Stimulated activated CD4-positive, alpha-beta T cell treated with anti-CD3 and anti-CD28 coated beads, TNF-alpha, amount 100 ng/mL, for 4 hours (primary cell): Measurements from ENCODE around the gene LRRC8D.

Experiments used
- DNase-seq, 3 experiments: peaks; one replicate each; pipeline ENCODE4 v3.0.0-alpha.2; 2020; ENCODE audit warnings: low read depth in 3 of 3

The LRRC8D gene

DNA sequence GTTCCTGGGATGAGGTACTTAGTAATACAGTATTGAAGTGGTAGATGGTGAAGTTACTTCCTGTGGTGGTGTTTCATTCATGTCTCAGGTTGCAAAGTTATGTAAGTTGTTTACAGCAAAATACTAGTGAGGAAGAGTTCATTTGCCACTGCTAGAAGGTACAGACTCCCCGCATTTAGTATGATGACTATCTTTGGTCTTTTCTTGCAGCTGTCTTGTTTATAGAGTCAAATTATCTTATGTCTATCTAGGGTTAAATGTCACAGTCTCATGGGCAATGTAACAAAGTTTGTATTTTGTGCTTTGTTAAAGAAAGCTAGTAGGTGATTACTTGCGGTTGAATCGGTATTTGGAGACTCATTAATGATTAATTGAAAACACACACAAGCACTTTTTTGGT, 50.2 kb downstream of the LRRC8D start:
- no peak for DNase-seq

DNA sequence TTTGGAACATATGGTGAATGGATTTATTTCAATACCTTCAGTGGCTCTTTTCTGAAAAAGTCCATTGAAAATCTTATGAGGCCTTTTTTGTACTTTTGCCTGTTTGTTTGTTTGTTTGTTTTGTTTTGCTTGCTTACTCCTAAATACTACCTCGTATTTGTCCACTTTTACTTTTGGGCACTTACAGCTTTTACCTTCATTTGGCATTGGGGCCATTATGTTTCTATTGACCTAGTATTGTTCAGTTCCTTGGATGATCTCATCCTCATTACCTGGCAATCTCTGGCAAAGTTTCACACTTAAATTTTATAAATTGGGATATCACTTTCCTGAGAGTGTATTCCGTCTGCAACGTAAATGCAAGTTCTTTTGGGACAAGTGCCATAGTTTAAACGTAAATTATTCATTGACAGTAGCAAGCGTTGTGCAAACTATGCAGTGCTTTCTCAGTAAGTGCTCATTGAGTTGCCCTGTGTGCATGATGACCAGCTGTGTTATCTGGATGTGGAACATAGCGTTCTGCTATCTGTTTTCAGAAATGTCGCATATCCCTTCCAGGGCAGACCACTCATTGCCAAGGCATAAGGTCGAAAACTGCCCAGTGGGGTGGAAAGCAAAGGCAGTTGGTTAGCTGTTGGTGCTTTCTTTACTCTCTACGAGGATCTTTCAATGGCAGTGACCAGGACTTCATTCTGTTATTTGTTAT, 51.1 kb downstream of the LRRC8D start:
- DNase-seq, result no peak

DNA sequence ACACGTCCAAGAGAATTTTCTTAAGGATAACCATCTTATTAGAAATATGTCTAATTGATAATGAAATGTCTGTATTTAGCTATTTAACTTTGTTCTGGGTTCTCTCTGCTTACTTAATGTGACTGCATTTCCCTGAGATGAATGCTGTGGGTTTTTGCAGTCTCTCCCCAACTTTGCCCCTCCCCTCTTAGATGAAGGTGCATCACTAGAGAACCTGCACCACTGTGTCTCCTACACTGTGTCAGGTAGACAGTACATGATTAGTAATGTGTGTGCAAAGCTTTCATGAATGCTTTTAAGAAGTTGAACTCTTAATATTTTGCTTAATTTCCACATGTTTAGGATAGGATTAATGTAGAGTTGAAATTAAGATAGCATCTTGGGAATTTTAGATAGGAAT, 51.7 kb downstream of the LRRC8D start:
- no peak for DNase-seq

DNA sequence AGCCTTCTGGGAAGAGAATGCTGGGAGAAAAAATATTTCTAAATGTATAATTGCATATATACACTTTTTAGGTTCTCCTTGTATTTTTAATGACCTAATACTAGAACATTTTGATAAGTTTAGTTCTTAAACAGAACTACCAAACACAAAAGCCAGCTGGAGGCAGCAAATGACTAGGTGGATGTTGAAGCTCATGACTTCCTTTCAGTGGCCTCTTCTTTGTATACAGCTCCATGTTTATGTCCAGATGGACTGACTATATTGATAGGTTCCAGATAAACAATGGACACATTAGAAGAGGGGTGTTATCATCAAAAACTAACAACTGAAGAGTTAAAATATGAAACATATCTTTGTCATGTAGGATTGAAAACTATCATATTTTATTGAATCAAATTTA, 52.5 kb downstream of the LRRC8D start:
- no peak for DNase-seq

DNA sequence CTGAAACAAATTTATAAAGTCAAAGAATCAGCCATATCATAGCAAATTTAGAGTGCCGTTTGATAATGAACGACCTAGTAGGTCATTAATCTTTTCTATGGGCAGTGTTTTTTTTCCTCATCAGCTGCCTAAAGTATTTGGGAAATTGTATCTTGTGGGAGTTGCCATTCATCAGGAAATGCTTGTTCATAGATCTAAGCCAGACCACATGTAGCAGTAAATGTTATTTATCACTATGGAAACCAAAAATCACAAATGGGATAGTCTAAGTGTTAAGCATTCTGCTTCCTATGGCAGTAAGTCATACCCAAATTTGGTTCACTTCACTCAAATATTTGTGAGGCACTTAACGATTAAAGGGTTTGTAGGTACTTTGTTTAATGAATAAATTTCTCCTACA, 52.9 kb downstream of the LRRC8D start:
- no peak for DNase-seq

DNA sequence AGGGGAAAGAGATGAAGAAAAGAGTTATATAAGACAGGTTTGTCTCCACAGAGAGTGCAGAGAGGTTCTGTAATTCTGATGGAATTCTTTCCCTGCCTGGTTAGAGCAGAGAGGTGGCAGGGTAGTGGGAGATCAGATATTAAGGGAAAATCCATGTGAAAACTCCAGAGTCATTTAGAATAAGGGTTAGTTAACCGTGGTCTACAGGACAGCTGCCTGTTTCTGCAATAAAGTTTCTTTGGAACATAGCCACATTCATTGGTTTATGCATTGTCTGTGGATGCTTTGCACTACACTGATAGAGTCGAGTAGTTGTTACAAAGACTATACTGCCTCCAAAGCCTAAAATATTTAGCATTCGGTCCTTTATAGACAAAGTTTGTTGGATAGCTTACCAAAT, 55.6 kb downstream of the LRRC8D start:
- DNase-seq, result no peak

DNA sequence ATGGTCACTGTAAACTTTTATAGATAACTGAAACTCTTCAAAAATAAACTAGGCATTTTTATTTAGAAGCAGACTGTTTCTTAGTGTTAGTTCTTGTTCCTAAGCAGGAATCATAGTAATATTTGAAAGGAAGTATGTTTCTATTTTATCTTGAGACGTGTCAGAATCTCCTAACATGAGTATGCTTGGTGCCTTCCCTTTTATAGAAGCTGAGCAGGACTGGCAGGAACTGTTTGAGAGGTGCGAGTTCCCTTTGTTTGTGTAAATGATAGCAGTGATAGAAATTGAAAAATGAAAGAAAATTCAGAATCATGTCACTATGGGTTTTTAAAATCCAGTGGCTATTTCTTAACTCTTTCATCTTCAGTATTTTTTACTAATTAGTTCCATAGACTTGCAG, 56.9 kb downstream of the LRRC8D start:
- DNase-seq, result no peak

DNA sequence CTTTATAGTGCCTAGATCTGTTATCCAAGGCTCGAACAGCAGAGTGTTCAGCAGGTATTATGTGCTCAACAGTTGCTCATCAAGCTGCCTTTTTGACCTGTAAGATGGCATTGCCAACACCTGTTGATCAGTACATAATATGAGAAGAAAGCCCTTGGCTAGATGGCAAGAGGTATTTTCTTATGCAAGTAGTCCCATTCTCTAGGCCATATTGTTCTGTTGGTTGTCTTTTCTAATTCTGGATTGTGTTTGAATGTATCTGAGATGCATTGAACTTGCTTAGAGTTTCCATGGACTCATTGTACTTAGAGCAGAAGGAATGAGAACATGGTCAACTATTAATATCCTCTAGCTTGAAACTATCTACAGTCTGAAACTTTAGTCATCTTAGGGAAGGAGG, 57.4 kb downstream of the LRRC8D start:
- DNase-seq, result no peak

DNA sequence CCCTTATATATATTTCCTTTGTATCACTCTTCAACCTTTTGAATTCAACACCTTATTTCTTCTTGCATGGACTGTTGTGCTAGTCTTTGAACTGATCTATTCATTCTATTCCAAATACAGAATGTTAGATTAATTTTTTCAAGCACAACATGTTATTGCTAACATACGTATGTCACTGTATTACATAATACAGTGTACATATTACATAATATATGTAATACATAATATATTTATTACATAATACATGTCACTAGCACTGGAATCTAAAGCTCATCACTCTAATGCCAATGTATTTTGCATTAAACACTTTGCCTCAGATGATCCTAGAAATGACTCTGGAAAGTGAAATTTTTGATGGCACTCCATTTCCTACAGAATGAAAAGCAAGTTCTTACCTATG, 59.8 kb downstream of the LRRC8D start:
- DNase-seq, result no peak

DNA sequence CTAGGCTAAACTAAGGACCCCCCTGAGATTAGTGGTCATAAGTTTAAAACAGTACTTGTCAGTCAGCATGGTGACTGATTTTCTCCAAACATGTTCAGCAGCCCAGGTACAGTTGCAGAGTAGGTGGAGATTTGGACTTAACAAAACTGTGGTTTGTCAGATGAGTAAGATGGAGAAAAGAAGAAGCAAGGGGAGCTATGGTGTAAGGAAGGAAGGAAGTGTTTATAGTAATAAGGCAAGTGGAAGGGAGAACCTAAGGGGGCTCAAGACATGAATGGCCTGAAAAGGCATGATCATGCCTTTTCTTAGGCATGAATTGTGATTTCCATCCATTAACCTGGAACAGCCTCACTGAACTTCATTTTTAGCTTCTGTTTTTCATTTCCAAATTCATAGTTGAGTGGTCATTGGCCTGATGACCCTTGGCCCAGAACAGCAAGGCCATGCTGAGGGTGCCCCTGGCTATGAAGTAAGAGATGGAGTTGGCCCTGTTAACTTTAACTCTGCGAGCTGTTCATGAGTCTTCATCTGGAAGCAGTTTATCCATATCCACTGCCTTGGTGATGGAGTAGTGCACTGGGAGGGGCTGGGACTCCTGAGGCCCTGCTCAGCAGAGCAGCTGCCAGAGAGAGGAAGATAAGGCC, 60.7 kb downstream of the LRRC8D start:
- no peak for DNase-seq

DNA sequence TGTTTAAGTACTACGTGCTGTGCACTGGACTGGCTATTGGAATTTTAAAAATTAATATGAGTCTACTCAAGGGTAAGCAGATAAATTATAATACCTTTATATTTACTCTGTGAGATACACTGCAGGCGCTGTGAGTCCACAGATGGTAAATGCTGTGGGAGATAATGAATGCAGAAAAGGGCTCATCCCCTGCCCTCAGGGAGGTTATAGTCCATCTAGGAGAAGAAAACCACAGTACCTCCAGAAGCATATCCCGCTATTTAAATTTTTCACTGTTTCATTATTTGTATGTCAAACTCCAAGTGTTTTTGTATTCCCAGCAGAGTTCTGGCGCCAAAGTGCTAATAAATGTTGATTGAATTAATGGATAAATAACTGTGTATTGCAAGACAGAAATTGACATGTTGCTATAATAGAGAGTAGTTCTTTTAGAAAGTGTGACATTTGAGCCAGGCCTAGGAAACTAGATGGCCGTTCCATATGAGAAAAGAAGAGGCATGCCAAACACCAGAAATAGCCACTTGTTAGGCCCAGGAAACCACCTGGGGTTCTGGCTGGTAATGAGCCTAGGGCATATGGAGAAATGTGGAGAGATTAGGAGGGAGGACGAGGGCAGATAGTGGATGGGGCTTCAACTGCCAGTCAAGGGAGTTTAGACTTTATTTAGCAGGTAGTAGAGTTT, 61.7 kb downstream of the LRRC8D start:
- DNase-seq, result no peak

DNA sequence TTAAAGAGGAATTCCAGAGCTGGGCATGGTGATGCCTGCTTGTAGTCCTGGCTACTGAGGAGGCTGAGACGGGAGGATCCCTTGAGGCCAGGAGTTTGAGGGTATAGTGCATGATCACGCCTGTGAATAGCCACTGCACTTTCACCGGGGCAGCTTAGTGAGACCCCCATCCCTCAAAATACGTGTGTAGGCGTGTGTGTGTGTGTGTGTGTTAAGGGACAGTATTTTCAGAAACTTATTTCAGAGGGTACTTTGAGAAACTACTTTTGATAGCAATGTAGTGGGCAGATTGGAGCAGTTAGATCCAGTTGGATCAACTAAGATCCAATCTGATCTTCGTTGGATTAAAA, 62.2 kb downstream of the LRRC8D start:
- DNase-seq, result no peak

DNA sequence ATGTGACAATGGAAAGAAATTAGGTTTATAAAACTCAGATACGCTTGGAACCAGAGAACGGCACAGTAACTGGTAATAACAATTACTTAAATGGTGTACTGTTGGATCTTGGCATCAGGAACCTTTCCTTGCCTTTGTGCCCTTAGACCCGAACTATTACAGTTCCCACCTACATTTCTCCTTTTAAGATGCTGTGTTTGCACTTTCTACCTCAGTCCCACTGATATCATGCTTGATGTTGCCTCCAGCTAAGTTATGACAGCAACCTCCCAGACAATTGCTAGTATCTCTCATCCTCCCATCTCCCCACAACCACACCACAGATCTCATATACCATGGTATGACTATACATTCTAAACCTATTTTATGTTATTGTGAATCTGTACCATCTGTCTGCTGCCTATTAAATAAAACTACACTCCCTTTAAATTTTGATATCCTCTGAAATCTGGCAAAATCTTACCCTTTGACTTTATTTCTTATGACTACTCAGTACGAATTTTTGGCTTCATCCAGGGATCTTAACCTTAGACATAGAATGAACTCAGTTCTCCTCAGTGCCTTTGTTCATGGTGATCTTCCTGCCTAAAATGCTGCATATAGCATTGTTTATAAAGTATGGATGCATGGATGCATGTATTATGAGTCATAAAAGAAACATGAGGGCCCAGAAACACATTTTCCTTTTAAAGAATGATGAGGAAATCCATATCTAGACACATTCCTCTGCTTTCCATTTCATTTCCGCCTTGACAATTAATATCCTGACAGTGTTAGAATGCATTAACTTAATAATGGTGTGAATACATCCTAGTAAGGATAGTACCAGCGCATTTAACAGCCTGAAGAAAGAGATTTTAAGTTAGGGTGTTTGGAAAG, 64.1 kb downstream of the LRRC8D start:
- no peak for DNase-seq

DNA sequence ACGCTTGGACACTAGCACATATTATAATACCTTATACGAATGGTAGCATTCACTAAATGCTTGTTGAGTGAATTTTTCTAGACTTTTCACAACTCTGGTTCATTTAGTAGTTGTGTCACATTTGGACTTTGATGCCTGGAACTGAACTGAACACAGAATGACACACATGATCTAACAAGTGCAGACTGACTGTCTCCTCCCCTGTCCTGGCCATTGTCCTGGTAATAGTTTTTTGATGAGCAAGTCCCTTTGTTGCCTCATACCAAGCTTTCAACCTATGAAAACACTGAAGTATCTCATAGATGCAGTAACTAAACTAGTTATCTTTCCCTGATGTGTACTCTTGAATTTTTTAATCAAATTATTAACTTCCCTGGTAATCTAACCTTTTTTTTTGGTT, 66.4 kb downstream of the LRRC8D start:
- no peak for DNase-seq

DNA sequence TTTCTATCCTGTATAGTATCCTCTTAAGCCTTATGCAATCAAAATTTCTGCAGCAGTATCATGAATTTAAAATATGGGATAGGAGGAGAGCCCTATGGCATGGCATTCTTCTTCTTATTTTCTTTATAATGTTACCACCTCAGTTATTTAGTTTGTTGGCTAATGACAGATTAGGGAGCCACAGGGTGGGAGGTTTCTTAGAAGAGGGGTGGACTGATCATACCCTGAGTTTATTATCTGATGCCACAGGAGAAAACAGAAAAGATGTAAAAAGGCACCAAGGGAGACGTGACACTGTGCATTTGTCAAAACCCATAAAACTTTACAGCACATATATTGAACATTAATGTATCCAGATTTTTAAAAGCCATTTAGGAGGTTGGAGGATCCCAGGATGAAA, 66.9 kb downstream of the LRRC8D start:
- DNase-seq, result no peak

DNA sequence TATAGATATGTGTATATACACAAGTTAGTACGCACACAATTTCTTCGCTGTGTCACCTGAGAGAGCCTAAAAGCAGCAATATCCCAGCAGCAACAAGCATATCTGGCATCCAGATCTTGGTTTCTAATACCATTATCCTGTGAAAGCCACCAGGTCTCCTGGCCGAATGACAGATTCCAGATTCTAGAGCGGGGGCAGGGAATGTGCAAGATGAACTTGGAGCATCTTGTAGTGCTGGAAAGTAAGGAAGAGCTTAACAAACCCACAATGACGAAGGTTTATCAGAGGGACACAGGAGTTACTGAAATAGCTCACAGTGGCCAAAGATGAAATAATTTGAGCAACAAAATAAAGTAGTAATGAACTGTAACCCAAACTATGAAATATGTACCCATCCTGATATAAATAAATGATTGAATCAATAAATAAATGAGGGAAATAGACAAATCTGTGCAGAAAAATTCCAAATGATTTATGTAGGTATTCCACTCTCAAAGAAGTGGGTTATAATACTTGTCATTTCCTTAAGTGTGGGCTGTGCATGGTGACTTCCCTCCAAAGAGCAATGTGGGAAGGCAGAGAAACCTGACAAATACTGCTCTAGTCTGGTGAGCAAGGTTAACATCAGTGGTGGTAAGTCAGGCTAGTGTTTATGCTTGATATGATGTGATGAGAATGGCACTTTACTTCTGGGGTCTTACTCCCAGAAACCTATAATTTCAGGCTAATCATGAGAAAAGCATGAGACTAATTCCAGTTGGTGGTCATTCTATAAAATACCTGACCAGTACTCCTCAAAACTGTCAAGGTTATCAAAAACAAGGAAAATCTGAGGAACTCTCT, 67.9 kb downstream of the LRRC8D start:
- no peak for DNase-seq

DNA sequence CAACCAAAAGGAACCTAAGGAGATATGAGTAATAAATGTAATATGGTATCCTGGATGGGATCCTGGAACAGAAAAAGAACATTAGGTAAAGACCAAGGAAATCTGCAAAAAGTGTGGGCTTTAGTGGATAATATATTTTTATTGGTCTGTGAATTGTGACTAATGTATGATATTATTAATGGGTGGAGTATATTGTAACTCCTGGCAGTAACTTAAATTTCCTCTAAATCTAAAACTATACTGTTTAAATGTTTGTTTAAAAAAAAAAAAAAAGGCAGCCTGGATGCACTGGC, 68.4 kb downstream of the LRRC8D start:
- no peak for DNase-seq

DNA sequence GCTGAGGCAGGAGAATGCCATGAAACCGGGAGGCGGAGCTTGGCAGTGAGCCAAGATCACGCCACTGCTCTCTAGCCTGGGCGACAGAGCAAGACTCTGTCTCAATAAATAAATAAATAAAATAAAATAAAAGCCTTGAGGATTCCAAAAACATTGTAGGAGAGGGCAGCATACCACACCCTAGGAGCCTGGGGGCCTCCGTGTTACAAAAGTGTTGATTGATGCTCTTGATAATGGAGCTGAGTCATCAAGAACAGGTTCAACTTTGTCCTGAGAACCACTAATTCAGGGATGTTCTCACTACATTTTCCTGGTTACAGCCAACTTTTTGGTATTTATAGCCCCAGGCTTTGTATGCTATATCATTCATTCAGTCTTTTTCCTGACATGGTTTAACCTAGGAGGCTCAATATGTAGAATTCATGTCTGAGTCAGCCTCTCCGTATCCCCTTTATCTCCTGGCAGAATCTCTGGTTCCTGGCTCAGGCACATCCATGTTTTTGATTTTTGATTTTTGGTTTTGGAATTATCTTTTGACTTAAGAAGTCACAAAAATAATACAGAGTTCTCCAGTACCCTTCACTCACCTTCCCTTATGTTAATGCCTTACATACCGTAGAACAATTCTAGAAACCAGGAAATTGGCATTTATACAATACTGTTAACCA, 69.4 kb downstream of the LRRC8D start:
- no peak for DNase-seq

DNA sequence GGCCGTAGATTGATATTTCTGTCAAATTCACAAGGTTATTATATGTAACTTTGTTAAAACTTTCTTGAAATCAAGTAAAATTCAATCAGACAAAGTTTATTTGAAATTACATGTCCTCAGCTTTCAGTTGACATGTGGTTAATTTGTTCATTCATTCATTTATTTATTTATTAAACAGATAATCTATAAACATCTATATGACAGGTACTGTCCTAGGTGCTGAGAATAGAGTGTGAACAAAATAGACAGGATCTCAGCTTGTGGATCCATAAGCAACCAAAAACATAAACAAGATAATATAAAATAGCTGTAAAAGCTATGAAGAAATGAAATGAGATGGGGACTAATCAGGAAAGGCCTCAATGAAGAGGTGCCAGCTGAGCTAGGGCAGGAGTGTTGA, 72.0 kb downstream of the LRRC8D start:
- no peak for DNase-seq

DNA sequence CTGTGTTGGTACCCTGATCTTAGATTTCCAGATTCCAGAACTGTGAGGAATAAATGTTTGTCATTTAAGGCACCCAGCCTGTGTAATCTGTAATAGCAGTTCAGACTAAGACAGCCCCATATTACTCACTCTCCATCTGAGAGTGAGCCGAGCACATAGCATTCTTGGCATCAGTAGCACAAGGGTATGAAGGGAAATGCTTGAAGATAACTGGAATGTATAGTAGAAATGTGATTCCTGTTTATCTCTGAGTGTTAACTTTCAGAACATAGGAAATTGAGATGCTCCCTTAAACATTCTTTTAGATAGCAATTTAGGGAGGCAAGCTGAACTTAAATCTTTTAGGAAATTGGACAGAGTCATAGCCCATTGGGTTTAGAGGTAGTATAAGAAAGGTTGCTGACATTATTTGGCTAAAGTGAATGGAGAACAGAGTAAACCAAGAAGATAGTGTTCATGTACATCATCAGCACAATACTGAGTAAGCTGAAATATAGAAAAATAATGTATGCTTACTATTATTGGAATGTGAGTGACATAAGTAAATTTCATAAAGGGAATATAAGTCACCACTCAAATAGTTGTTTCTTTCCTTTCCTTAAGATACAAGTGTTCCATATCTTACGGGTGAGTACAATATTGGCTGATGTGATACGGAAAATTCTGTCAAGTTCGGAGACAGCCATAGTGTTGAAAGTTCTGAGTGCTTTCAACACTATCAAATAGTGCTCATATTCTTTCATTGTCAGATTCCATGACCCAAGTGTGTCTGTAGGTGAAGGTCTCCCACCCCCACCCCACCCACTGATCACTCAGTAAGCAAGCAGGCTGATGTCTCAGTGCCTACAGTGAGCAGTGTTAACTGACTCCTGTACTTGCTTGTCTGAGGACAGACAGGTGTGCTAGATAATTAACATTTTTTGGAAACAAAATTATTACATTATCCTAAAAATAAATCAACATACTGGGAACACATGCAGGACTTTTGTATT, 73.7 kb downstream of the LRRC8D start:
- DNase-seq, result no peak
